Lung (tissue), 12 donors: ENCODE results near the gene RGS2. TPM values are rescaled to one million over a fixed set of nuclear protein-coding genes. Genes with fewer than 3 reads are reported as not detected.
A peak's percentile ranks its signal among the peaks of the same experiment; 100 is the strongest.

Experiments used
- ATAC-seq: fragments of 200-7000 bp; cut with Tn5 transposase; one replicate; pipeline ENCODE4 v1.9.1; 2020; ENCODE audit warnings: moderate number of reproducible peaks; ENCODE audit not compliant: insufficient read depth, low FRiP score
- DNase-seq, 3 donors: peaks; one replicate each; pipeline ENCODE4 v3.0.0-alpha.2; 2013 to 2017
- H3K27ac ChIP-seq, 2 donors: one replicate each; pipeline ENCODE4 v1.5.1; 2013; ENCODE audit warnings: mild to moderate bottlenecking in 2 of 2, moderate library complexity in 2 of 2, control low read depth in 1 of 2, inconsistent platforms in 1 of 2, low read depth in 1 of 2, low read length in 1 of 2
- H3K27me3 ChIP-seq, 3 donors: one replicate each; pipeline ENCODE4 v1.5.1; 2013; ENCODE audit warnings: low read length in 2 of 3; ENCODE audit not compliant: control insufficient read depth in 3 of 3, insufficient read depth in 3 of 3
- H3K36me3 ChIP-seq, 4 donors: one replicate each; pipeline ENCODE4 v1.5.1; 2013; ENCODE audit warnings: low read length in 4 of 4, mild to moderate bottlenecking in 1 of 4, moderate library complexity in 1 of 4; ENCODE audit not compliant: control insufficient read depth in 4 of 4, insufficient read depth in 4 of 4
- H3K4me1 ChIP-seq, 5 donors: one replicate each; pipeline ENCODE4 v1.5.1; 2013; ENCODE audit warnings: low read length in 5 of 5, mild to moderate bottlenecking in 2 of 5, moderate library complexity in 1 of 5; ENCODE audit not compliant: control insufficient read depth in 5 of 5, insufficient read depth in 5 of 5
- H3K4me3 ChIP-seq: one replicate; pipeline ENCODE4 v1.5.1; 2013; ENCODE audit warnings: mild to moderate bottlenecking, control low read depth, moderate library complexity
- H3K9ac ChIP-seq, 2 donors: one replicate each; pipeline ENCODE4 v1.5.1; 2013; ENCODE audit warnings: low read length in 2 of 2, control low read depth in 1 of 2; ENCODE audit not compliant: insufficient read depth in 1 of 2
- H3K9me3 ChIP-seq, 4 donors: one replicate each; pipeline ENCODE4 v1.5.1; 2013; ENCODE audit warnings: low read length in 3 of 4, mild to moderate bottlenecking in 1 of 4, moderate library complexity in 1 of 4; ENCODE audit not compliant: control insufficient read depth in 4 of 4, insufficient read depth in 3 of 4
- CTCF ChIP-seq: IDR thresholded peaks from 2 replicates; pipeline ENCODE4 v1.5.1; 2012; ENCODE audit warnings: mild to moderate bottlenecking; ENCODE audit errors: control extremely low read depth, extremely low read depth
- WGBS, 2 donors: extraction: QIAGEN DNeasy Blood & Tissue Kit; methylation state at CpG; one replicate each; pipeline ENCODE4 v1.1.7; 2013; 5-methylcytosine and 5-hydroxymethylcytosine counted together
- polyA plus RNA-seq, 2 donors: library from polyadenylated mRNA; stranded (reverse); fragments of 200-250 nt; gene quantifications; one replicate each; pipeline ENCODE4 v1.2.1, GENCODE V29; 2013
- total RNA-seq, 2 donors: library from RNA; depleted of rRNA in 1 of 2; stranded (reverse); fragments of >200 nt in 1 of 2; gene quantifications; one replicate each; pipeline ENCODE4 v1.2.1, GENCODE V29; 2014 to 2021
- donor health status: control.
- donor health status: control.
- donor health status: Bipolar disorder and iron deficiency.
- donor health status: healthy.
- donor health status: DM: yes; HTN: yes; CAD: no.

The RGS2 gene
- total and polyA plus RNA-seq, 4 donors = 36.4 to 111 (median 62.1) TPM

- DNase-seq = no peak
- H3K36me3 ChIP-seq = no peaks in the 10 kb centered on the region
- no peak overlapping the region for H3K27ac ChIP-seq
- H3K4me1 ChIP-seq = peaks cover 0 to 17% (median 2%) of the 10 kb centered on the region in 5 donors
- ATAC-seq = no peak
- no peaks in the 10 kb centered on the region for H3K27me3 ChIP-seq
- no peaks in the 10 kb centered on the region for H3K9me3 ChIP-seq
- no peak overlapping the region for H3K9ac ChIP-seq
- no peak for TF ChIP-seq CTCF
- no peak overlapping the region for H3K4me3 ChIP-seq
These were observed 6.4 kb upstream of the RGS2 start for GRCh38 chr1:192802406-192802805.

GRCh38 chr1:192803501-192803900, 5.3 kb upstream of the RGS2 start:
- H3K27ac ChIP-seq = no peak overlapping the region
- ATAC-seq (no peak), DNase-seq (no peak)
- H3K9me3 ChIP-seq = no peaks in the 10 kb centered on the region
- peaks cover 0 to 27% (median 8%) of the 10 kb centered on the region in 5 donors for H3K4me1 ChIP-seq
- H3K36me3 ChIP-seq = no peaks in the 10 kb centered on the region
- H3K4me3 ChIP-seq = no peak overlapping the region
- H3K9ac ChIP-seq = no peak overlapping the region
- H3K27me3 ChIP-seq = no peaks in the 10 kb centered on the region
- TF ChIP-seq CTCF = no peak

GRCh38 chr1:192805832-192806323, 3.0 kb upstream of the RGS2 start:
- ATAC-seq (no peak), DNase-seq (peak in 2 of 3 donors; percentile 60 to 71)
- Histone ChIP-seq H3K9me3 (no peaks in the 10 kb centered on the region), H3K4me1 (peaks cover 0 to 29% (median 8%) of the 10 kb centered on the region in 5 donors), H3K36me3 (peaks cover 0 to 15% (median 5%) of the 10 kb centered on the region in 4 donors), H3K4me3 (no peak overlapping the region), H3K27ac (no peak overlapping the region), H3K27me3 (no peaks in the 10 kb centered on the region), H3K9ac (no peak overlapping the region)
- TF ChIP-seq CTCF = peak; percentile 41
- WGBS, 2 donors = 54 to 68% methylated on average over 2 of the region's 2 CpGs
